Sigmoid colon (tissue), 4 donors: ENCODE results near the gene CORO2B.

ENCODE experiments used
- EP300 ChIP-seq, 4 donors: sonication (generic); formaldehyde crosslinking; IDR thresholded peaks; one replicate each; pipeline ENCODE4 v1.6.1; 2017; ENCODE audit warnings: antibody characterized with exemption in 4 of 4
- POLR2AphosphoS5 ChIP-seq, 4 donors: sonication (generic); formaldehyde crosslinking; IDR thresholded peaks; one replicate each; pipeline ENCODE4 v1.6.1; 2017; ENCODE audit warnings: antibody characterized with exemption in 4 of 4
- TF ChIP-seq, protein P1 (sequence below), 4 experiments: fragments of 450-650 bp in 3 of 4; fragments of 200-600 bp in 1 of 4; IDR thresholded peaks; one replicate each; pipeline ENCODE4 v1.5.1; 2016 to 2019; ENCODE audit warnings: antibody characterized with exemption in 4 of 4, mild to moderate bottlenecking in 3 of 4, moderate library complexity in 2 of 4

DNA sequence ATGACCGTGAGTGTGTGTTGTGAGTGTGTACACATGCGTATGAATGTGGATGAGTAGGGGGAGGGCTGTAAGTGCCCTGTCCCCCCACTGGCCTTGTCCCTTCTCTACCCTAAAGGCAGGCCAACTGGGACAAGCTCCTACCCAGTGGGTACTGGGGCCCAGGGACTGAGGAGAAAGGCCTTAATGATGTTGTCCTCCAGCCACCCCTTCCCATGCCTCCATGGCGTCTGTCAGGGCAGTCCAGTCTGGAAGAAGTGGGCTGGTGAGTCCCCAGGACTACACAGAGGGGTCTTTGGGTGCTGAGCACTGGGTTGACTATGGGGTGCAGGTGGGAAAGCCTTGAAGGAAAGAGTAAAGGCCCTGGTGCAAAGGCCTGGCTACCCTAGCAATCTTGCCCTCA, 16.9 kb upstream of the CORO2B start:
- TF ChIP-seq, protein P1, sequence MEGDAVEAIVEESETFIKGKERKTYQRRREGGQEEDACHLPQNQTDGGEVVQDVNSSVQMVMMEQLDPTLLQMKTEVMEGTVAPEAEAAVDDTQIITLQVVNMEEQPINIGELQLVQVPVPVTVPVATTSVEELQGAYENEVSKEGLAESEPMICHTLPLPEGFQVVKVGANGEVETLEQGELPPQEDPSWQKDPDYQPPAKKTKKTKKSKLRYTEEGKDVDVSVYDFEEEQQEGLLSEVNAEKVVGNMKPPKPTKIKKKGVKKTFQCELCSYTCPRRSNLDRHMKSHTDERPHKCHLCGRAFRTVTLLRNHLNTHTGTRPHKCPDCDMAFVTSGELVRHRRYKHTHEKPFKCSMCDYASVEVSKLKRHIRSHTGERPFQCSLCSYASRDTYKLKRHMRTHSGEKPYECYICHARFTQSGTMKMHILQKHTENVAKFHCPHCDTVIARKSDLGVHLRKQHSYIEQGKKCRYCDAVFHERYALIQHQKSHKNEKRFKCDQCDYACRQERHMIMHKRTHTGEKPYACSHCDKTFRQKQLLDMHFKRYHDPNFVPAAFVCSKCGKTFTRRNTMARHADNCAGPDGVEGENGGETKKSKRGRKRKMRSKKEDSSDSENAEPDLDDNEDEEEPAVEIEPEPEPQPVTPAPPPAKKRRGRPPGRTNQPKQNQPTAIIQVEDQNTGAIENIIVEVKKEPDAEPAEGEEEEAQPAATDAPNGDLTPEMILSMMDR (IDR thresholded peaks at IDR 0.05), result no peak
- TF ChIP-seq POLR2AphosphoS5 (IDR thresholded peaks at IDR 0.05), result no peak
- no peak for TF ChIP-seq EP300 (IDR thresholded peaks at IDR 0.05)
